ENCODE data around the gene TEC.

The TEC gene

DNA sequence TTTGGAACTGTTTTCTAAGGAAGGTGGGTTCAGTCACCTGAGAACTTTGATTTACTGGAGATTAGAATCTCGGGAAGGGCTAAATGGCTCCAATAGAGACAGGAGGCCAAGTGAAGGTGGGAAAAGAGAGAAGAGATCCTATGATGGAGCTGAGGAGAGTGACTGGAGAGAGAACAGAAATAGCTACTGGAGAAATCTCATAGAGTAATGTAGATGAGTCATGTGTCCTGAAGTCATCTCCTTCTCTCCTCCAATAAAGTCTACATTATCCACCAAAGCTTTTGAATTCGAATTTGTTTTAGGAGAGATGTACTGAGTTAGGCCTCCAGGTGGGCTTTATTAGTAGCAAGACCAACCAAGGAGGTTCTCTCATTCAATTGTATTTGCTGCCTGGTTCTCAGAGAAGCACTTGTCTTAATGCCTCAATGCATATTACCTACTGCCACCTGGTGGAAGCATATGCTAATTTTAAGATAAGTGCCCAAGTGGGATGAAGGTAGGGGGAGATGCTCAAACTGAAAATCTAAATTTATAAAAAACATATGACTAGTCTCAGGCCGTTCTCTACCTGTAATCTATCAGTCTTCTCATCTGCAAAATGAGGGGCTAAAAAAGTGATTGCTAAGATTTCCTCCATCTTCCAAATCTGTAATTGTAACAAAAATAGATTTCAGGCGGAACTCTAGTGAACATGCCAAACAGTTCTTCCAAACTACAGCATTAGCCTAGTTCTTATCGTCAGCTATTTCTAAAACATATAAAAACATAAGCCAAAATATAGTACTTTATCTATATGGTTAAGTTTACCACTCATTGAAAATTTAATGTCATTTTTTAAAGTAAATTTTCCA lies 160.0 kb downstream of the TEC start:
- no peak for DNase-seq (ENCODE audit: low read depth, low spot score)
- H3K4me3 ChIP-seq, result no peak overlapping the region
- H3K36me3 ChIP-seq (ENCODE audit: insufficient read depth, low read length), result no peaks in the 10 kb centered on the region
- H3K9me3 ChIP-seq (ENCODE audit: low read depth, low read length), result no peaks in the 10 kb centered on the region
- H3K9ac ChIP-seq (ENCODE audit: insufficient read length), result no peak overlapping the region
- H3K27ac ChIP-seq, result no peak overlapping the region
- TF ChIP-seq POLR2AphosphoS5 (IDR thresholded peaks at IDR 0.05; ENCODE audit: borderline replicate concordance, low read depth, low read length) (no peak), FOXP2 (optimal IDR thresholded peaks at IDR 0.05; ENCODE audit: control extremely low read depth, extremely low read length, insufficient read depth) (no peak), EZH2 (IDR thresholded peaks at IDR 0.05) (no peak)

DNA sequence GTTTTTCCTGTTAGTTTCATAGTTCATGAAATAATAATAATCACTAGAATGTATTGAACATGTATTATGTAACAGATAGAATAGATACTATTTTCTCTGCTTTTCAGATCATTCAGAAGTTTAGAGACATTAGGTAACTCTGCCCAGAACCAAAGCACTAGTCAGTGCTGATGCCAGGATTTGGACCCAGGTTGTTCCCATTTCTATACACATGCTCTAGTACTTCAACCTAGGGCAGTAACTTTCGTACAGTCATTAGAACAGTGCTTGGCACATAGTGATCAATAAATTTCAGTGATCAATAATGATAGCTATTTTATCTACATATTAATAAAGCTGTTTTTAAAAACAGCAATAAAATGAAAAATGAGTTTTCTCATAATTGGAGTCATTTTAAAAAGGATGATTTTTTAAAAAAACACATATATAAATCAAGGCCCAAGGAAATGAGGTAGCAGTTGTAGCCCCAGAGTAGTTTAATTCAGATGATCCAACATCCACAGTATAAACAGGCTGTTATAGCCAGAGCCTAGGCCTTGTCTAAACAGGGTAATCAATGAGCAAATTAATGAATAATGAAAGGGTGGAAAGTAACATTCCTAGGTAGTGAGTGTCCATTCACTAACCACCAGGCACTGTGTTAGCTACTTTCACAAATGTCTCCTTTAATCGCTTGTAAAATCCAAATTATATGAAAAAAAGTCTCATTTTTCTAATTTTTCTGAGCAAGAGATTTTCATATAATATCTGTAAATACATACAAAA lies 161.1 kb downstream of the TEC start:
- H3K27ac ChIP-seq, result no peak overlapping the region
- no peak for DNase-seq (ENCODE audit: low read depth, low spot score)
- TF ChIP-seq FOXP2 (optimal IDR thresholded peaks at IDR 0.05; ENCODE audit: control extremely low read depth, extremely low read length, insufficient read depth) (no peak), EZH2 (IDR thresholded peaks at IDR 0.05) (no peak), POLR2AphosphoS5 (IDR thresholded peaks at IDR 0.05; ENCODE audit: borderline replicate concordance, low read depth, low read length) (no peak)

DNA sequence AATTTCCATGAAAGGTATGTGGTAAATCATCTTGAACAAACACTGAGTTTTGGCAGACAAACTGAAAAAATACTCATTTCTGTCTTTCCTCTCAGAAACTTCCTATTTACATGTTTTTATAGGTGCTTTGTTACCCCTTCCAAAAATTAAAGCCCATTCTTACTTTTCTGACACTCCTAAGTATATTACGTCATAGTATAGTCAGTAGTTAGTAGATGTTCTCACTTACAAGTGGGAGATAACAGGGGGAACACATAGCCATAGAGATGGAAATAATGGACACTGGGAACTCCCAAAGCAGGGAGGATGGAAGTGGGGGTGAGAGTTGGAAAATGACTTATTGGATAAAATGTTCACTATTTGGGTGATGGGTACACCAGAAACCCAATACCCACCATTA lies 164.4 kb downstream of the TEC start:
- Histone ChIP-seq H3K9me3 (ENCODE audit: low read depth, low read length) (no peaks in the 10 kb centered on the region), H3K9ac (ENCODE audit: insufficient read length) (no peak overlapping the region)
- TF ChIP-seq POLR2AphosphoS5 (IDR thresholded peaks at IDR 0.05; ENCODE audit: borderline replicate concordance, low read depth, low read length) (no peak), FOXP2 (optimal IDR thresholded peaks at IDR 0.05; ENCODE audit: control extremely low read depth, extremely low read length, insufficient read depth) (no peak), EZH2 (IDR thresholded peaks at IDR 0.05) (no peak)

More for the DNA sequence above, 161.1 kb downstream of the TEC start:
- Histone ChIP-seq H3K9me3 (ENCODE audit: low read depth, low read length) (no peaks in the 10 kb centered on the region), H3K4me3 (no peak overlapping the region), H3K9ac (ENCODE audit: insufficient read length) (no peak overlapping the region), H3K36me3 (ENCODE audit: insufficient read depth, low read length) (no peaks in the 10 kb centered on the region)

GRCh38 chr4:48103483-48104139 lies 166.0 kb downstream of the TEC start:
- H3K9me3 ChIP-seq (ENCODE audit: low read depth, low read length), result no peaks in the 10 kb centered on the region
- no peak overlapping the region for H3K9ac ChIP-seq (ENCODE audit: insufficient read length)
- H3K36me3 ChIP-seq (ENCODE audit: insufficient read depth, low read length), result no peaks in the 10 kb centered on the region
- DNase-seq (ENCODE audit: low read depth, low spot score), result no peak
- no peak overlapping the region for H3K4me3 ChIP-seq
- no peak overlapping the region for H3K27ac ChIP-seq
- TF ChIP-seq EZH2 (IDR thresholded peaks at IDR 0.05), result no peak
- no peak for TF ChIP-seq FOXP2 (optimal IDR thresholded peaks at IDR 0.05; ENCODE audit: control extremely low read depth, extremely low read length, insufficient read depth)
- TF ChIP-seq POLR2AphosphoS5 (IDR thresholded peaks at IDR 0.05; ENCODE audit: borderline replicate concordance, low read depth, low read length), result no peak

More for the DNA sequence above, 164.4 kb downstream of the TEC start:
- no peak overlapping the region for H3K4me3 ChIP-seq
- DNase-seq (ENCODE audit: low read depth, low spot score), result no peak
- no peak overlapping the region for H3K27ac ChIP-seq
- H3K36me3 ChIP-seq (ENCODE audit: insufficient read depth, low read length), result no peaks in the 10 kb centered on the region

DNA sequence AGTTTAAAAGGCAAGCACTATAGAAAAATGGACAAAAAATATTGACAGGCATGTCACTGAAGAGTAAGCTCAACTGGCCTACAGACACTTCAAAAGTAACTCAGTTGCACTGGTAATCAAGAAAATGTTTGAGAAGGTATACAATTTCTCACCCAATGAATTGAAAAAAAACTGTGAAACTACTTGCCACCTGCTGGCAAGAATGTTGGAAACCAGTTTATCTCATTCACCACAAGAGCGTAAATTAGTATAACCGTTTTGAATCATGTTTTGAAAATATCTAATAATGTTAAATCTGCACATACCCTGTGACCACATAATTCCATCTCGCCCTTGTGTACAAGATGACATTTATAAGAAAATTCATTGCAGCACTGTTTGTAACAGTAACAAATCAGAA lies 167.3 kb downstream of the TEC start:
- no peaks in the 10 kb centered on the region for H3K9me3 ChIP-seq (ENCODE audit: low read depth, low read length)
- H3K27ac ChIP-seq, result 0 out of 2 replicates have a peak overlapping the region, but pooled peaks have one; percentile 36
- DNase-seq (ENCODE audit: low read depth, low spot score), result no peak
- no peak overlapping the region for H3K9ac ChIP-seq (ENCODE audit: insufficient read length)
- H3K36me3 ChIP-seq (ENCODE audit: insufficient read depth, low read length), result no peaks in the 10 kb centered on the region
- no peak for TF ChIP-seq POLR2AphosphoS5 (IDR thresholded peaks at IDR 0.05; ENCODE audit: borderline replicate concordance, low read depth, low read length)
- no peak for TF ChIP-seq FOXP2 (optimal IDR thresholded peaks at IDR 0.05; ENCODE audit: control extremely low read depth, extremely low read length, insufficient read depth)
- H3K4me3 ChIP-seq, result no peak overlapping the region

GRCh38 chr4:48100256-48100655 lies 169.4 kb downstream of the TEC start:
- TF ChIP-seq EZH2 (IDR thresholded peaks at IDR 0.05) (no peak), FOXP2 (optimal IDR thresholded peaks at IDR 0.05; ENCODE audit: control extremely low read depth, extremely low read length, insufficient read depth) (peak; percentile 14), POLR2AphosphoS5 (IDR thresholded peaks at IDR 0.05; ENCODE audit: borderline replicate concordance, low read depth, low read length) (peak; percentile 53; the same call in 1 of the 2 replicates)
- DNase-seq (ENCODE audit: low read depth, low spot score), result peak; percentile 70
- Histone ChIP-seq H3K36me3 (ENCODE audit: insufficient read depth, low read length) (no peaks in the 10 kb centered on the region), H3K9me3 (ENCODE audit: low read depth, low read length) (no peaks in the 10 kb centered on the region), H3K27ac (peak overlapping the region; percentile 81), H3K9ac (ENCODE audit: insufficient read length) (no peak overlapping the region), H3K4me3 (peak overlapping the region; percentile 70)

GRCh38 chr4:48095441-48095840 lies 174.2 kb downstream of the TEC start:
- no peak overlapping the region for H3K9ac ChIP-seq (ENCODE audit: insufficient read length)
- TF ChIP-seq POLR2AphosphoS5 (IDR thresholded peaks at IDR 0.05; ENCODE audit: borderline replicate concordance, low read depth, low read length) (no peak), EZH2 (IDR thresholded peaks at IDR 0.05) (no peak), FOXP2 (optimal IDR thresholded peaks at IDR 0.05; ENCODE audit: control extremely low read depth, extremely low read length, insufficient read depth) (no peak)
- no peak overlapping the region for H3K27ac ChIP-seq
- no peaks in the 10 kb centered on the region for H3K36me3 ChIP-seq (ENCODE audit: insufficient read depth, low read length)
- no peak overlapping the region for H3K4me3 ChIP-seq
- H3K9me3 ChIP-seq (ENCODE audit: low read depth, low read length), result no peaks in the 10 kb centered on the region
- no peak for DNase-seq (ENCODE audit: low read depth, low spot score)

DNA sequence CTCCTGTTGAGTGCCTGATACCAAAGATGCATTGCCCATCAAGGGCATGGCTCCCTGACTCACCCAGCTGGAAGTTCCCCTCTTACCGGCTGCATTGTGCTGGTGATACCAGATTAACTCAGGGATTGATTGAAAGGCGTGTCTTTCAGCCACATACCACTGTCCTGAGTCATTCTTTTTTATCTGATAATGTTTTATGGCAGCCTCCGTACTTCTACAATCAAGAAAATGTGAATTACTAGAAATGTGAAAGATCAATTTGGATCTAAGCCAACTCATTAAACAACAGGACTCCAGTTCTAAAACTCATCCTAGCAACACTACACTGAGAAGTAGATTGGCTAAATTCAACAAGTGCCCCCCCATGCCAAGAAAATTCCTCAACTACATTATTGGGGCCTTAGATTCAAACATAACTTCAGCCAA lies 175.6 kb downstream of the TEC start:
- no peak for DNase-seq (ENCODE audit: low read depth, low spot score)
- no peak for TF ChIP-seq FOXP2 (optimal IDR thresholded peaks at IDR 0.05; ENCODE audit: control extremely low read depth, extremely low read length, insufficient read depth)
- TF ChIP-seq POLR2AphosphoS5 (IDR thresholded peaks at IDR 0.05; ENCODE audit: borderline replicate concordance, low read depth, low read length), result no peak
- no peak for TF ChIP-seq EZH2 (IDR thresholded peaks at IDR 0.05)
- Histone ChIP-seq H3K4me3 (no peak overlapping the region), H3K36me3 (ENCODE audit: insufficient read depth, low read length) (no peaks in the 10 kb centered on the region), H3K9ac (ENCODE audit: insufficient read length) (no peak overlapping the region), H3K27ac (no peak overlapping the region), H3K9me3 (ENCODE audit: low read depth, low read length) (no peaks in the 10 kb centered on the region)
